ENCODE results near the gene ITGA11. TPM values are rescaled to one million over a fixed set of nuclear protein-coding genes. Genes with fewer than 3 reads are reported as not detected.

ITGA11 gene
- total and polyA plus RNA-seq, 2 of the 13 experiments (the other 11 are each of a cell fraction or from before 2014, with no cell fraction given): not detected

DNA sequence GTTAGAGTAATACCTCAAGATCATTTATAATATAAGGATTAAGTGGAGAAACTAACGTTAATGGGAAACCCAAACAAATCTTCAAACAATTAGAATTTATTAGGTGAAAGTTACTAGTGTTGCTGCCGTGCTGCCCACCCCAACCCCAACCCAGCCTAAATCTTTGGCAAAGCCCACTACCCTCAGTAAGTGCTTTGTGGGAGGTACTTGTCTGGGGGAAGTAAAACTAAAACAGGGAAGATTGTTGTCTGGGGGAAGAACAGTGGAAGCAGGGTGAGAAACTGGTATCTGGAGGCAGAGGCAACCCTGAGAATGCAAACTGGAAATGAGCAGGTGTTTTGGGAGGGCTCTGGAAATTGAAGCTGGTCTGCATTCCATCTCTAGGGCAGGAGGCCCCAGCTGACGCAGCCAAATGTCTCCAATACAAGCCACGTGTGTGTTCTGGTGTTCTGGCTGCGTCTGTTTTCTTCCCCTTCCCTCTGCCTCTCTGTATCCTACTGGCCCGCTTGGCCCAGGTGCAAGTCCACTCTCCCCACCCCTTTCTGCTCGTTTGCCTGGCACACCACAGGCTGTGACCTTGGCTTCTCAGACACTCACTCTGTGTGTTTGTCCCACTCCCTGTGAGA is 121.7 kb downstream of the ITGA11 start:
- Histone ChIP-seq H2AFZ (ENCODE audit: low read length) (no peak overlapping the region), H3K36me3 (replicated peaks in 1 of 2; ENCODE audit: control insufficient read depth in 1 of 2, insufficient read depth in 2 of 2, low read length in 2 of 2) (no peaks in the 10 kb centered on the region), H4K20me1 (ENCODE audit: insufficient read depth, low read length) (no peaks in the 10 kb centered on the region), H3K9me3 (ENCODE audit: low read length) (peaks cover 5% of the 10 kb centered on the region; the same call in 1 of the 2 replicates), H3K4me3 (replicated peaks in 1 of 3; ENCODE audit: insufficient read depth in 1 of 3, low read depth in 2 of 3, low read length in 3 of 3) (peak overlapping the region in 1 of 3 experiments; percentile 10; a peak in 1 of 6 replicates), H3K79me2 (ENCODE audit: insufficient read depth, low read length) (no peaks in the 10 kb centered on the region), H3K4me2 (ENCODE audit: low read depth, low read length) (peak overlapping the region; percentile 60), H3K4me1 (ENCODE audit: insufficient read depth, low read length) (peaks cover 49% of the 10 kb centered on the region), H3K27ac (ENCODE audit: extremely low read length, insufficient read depth, low read length) (no peak overlapping the region), H3K9ac (ENCODE audit: insufficient read depth, low read depth, low read length) (no peak overlapping the region), H3K27me3 (ENCODE audit: control insufficient read depth in 1 of 2, insufficient read depth in 2 of 2, low read length in 2 of 2) (peaks cover 0 to 22% of the 10 kb centered on the region in 2 experiments)
- WGBS (ENCODE audit: low lambda C conversion rate): 7% methylated on average over 6 of the region's 7 CpGs
- DNase-seq (ENCODE audit: low spot score): no peak
- ATAC-seq: peak; percentile 28
- ChIA-PET POLR2A (interaction anchor here (1.0 kb wide), 1 partner anchor 33 kb away, joined by 4 read pairs; the partner anchor contains the start of gene FEM1B), CTCF (ENCODE audit: low intra/inter-chr PET ratio, low total read pairs) (no interaction called here)
- intact Hi-C loops (cut with micrococcal nuclease; ENCODE audit: unreplicated experiment): no loop called here
- BruUV-seq (replicated peaks): no TSS peak
- TF ChIP-seq KDM5B (CRISPR knock-in tag; IDR thresholded peaks at IDR 0.05; ENCODE audit: borderline replicate concordance) (peak; percentile 30; the same call in 1 of the 2 replicates), ZNF432 (CRISPR knock-in tag; IDR thresholded peaks at IDR 0.05; ENCODE audit: borderline replicate concordance) (no peak)
- no peak for FAIRE-seq
- in situ Hi-C loops (cut with HindIII; ENCODE audit: extremely low pct_ligation_motif_present, low pct_unique_long_range_greater_than_20kb): no loop called here

DNA sequence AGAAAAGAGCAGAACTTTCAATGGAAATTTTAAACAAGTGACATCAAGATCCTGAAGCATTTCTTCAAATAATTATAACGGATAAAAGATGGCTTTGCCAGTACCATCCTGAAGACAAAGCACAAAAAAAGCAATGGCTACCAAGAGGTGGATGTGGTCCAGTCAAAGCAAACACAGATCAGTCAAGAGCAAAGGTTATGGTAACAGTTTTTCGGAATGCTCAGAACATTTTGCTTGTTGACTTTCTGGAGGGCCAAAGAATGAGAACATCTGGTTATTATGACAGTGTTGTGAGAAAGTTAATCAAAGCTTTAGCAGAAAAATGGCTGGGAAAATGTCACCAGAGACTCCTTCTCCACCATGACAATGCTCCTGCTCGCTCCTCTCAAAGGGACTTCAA is 122.9 kb downstream of the ITGA11 start:
- Histone ChIP-seq H3K4me1 (ENCODE audit: insufficient read depth, low read length) (peaks cover 53% of the 10 kb centered on the region), H3K4me2 (ENCODE audit: low read depth, low read length) (0 out of 2 replicates have a peak overlapping the region, but pooled peaks have one; percentile 20), H3K36me3 (replicated peaks in 1 of 2; ENCODE audit: control insufficient read depth in 1 of 2, insufficient read depth in 2 of 2, low read length in 2 of 2) (no peaks in the 10 kb centered on the region), H3K9ac (ENCODE audit: insufficient read depth, low read depth, low read length) (no peak overlapping the region), H3K9me3 (ENCODE audit: low read length) (peaks cover 5% of the 10 kb centered on the region; the same call in 1 of the 2 replicates), H3K4me3 (replicated peaks in 1 of 3; ENCODE audit: insufficient read depth in 1 of 3, low read depth in 2 of 3, low read length in 3 of 3) (no peak overlapping the region), H2AFZ (ENCODE audit: low read length) (no peak overlapping the region), H3K27me3 (ENCODE audit: control insufficient read depth in 1 of 2, insufficient read depth in 2 of 2, low read length in 2 of 2) (peaks cover 0 to 19% of the 10 kb centered on the region in 2 experiments), H3K27ac (ENCODE audit: extremely low read length, insufficient read depth, low read length) (no peak overlapping the region), H4K20me1 (ENCODE audit: insufficient read depth, low read length) (no peaks in the 10 kb centered on the region), H3K79me2 (ENCODE audit: insufficient read depth, low read length) (no peaks in the 10 kb centered on the region)
- DNase-seq (ENCODE audit: low spot score) (peak; percentile 73), FAIRE-seq (peak; percentile 85), ATAC-seq (no peak)
- CTCF ChIA-PET (ENCODE audit: low intra/inter-chr PET ratio, low total read pairs): no interaction called here
- WGBS (ENCODE audit: low lambda C conversion rate): 27% methylated on average over 3 of the region's 3 CpGs
- intact Hi-C loops (cut with micrococcal nuclease; ENCODE audit: unreplicated experiment) (loop anchor here (5.0 kb wide), 1 partner anchor 463 kb away; no protein-coding TSS in a partner anchor), in situ Hi-C loops (cut with HindIII; ENCODE audit: extremely low pct_ligation_motif_present, low pct_unique_long_range_greater_than_20kb) (loop anchor here (5.0 kb wide), 1 partner anchor 63 kb away; no protein-coding TSS in a partner anchor)
- BruUV-seq (replicated peaks): no TSS peak
- POLR2A ChIA-PET: no interaction called here
- peak; percentile 52; the same call in 1 of the 2 replicates for TF ChIP-seq SKIL (CRISPR knock-in tag; IDR thresholded peaks at IDR 0.05; ENCODE audit: borderline replicate concordance)
- TF ChIP-seq FOXP4 (CRISPR knock-in tag; IDR thresholded peaks at IDR 0.05): peak; percentile 15; the same call in 1 of the 2 replicates
- no peak for TF ChIP-seq SOX13 (IDR thresholded peaks at IDR 0.05)
- TF ChIP-seq SOX13 (CRISPR knock-in tag; conservative IDR thresholded peaks at IDR 0.05 in 1 of 2, IDR thresholded peaks at IDR 0.05 in 1 of 2): peak in 1 of 2 experiments; percentile 69; a peak in 2 of 4 replicates
- peak; percentile 92 for TF ChIP-seq ZNF644 (CRISPR knock-in tag; IDR thresholded peaks at IDR 0.05; ENCODE audit: low read depth)
- peak in 1 of 2 experiments; percentile 22; a peak in 1 of 4 replicates for TF ChIP-seq EP300 (IDR thresholded peaks at IDR 0.05; ENCODE audit: low read depth in 2 of 2, low read length in 2 of 2)
- no peak for TF ChIP-seq EP300 (CRISPR knock-in tag; IDR thresholded peaks at IDR 0.05; ENCODE audit: borderline replicate concordance)
- TF ChIP-seq MAFG (CRISPR knock-in tag; IDR thresholded peaks at IDR 0.05): no peak
